C4-2B (cell line): ENCODE data around the gene UVRAG.

Source experiments
- CTCF ChIP-seq: fragments of 450-650 bp; conservative IDR thresholded peaks from 2 replicates; pipeline ENCODE4 v1.5.1; 2017; ENCODE audit warnings: mild to moderate bottlenecking
- ZFX ChIP-seq: fragments of 450-650 bp; IDR thresholded peaks from 2 replicates; pipeline ENCODE4 v1.6.1; 2017

- TF ChIP-seq CTCF = no peak
- TF ChIP-seq ZFX = no peak
Measured at GRCh38 chr11:76185511-76185910, 370.5 kb downstream of the UVRAG start.
